NCI-H510A (cell line): ENCODE measurements around the gene COL27A1.

Experiments used
- DNase-seq: peaks from one replicate; lab custom pipeline; 2025; lab: John Stamatoyannopoulos, UW

COL27A1 gene

DNA sequence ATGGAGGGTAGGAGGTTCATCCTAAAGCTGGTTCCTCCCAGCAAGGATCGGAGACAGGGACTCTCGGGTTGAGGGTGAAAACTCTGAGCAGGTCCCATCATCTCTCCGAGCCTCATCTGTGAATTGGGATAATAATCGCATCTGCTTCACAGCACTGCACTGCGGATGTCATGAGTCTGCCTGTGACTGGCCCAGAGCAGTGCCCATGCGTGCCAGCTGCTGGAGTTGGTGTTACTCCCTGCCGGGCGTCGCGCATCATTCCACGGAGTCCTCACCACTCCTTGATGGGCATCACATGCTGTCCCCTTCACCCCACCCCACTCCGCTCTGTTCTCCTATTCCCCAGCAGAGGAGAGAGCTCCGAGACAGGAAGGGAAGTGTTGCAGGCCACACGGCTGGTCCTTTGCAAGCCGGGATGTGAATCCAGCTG, 132.4 kb downstream of the COL27A1 start:
- DNase-seq: no peak

- DNase-seq: no peak
These were observed 133.1 kb downstream of the COL27A1 start for GRCh38 chr9:114288193-114289091.

GRCh38 chr9:114289106-114289505, 133.8 kb downstream of the COL27A1 start:
- DNase-seq: no peak

- no peak for DNase-seq
These were observed 134.5 kb downstream of the COL27A1 start for GRCh38 chr9:114289571-114290481.

DNA sequence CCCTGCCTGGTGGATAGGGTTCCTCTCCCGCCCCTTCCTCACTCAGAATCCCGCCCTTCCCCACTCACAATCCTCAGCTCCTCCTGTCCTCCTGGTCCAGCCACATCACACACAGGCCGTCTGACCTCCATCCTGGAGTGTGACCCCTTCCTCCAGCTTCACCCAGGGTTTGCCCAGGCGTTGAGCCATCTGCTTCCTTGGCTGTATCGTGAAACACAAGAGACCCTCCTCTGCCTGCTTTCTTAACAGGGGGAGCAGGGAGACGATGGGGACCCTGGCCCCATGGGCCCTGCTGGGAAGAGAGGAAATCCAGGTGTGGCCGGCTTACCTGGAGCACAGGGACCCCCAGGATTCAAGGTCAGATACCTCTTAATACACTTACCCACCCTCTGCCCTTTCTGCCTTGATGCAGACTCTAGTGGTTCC, 135.2 kb downstream of the COL27A1 start:
- DNase-seq: no peak

- DNase-seq: no peak
These were observed 135.7 kb downstream of the COL27A1 start for GRCh38 chr9:114291064-114291474.

GRCh38 chr9:114291886-114292590, 136.7 kb downstream of the COL27A1 start:
- DNase-seq: no peak

DNA sequence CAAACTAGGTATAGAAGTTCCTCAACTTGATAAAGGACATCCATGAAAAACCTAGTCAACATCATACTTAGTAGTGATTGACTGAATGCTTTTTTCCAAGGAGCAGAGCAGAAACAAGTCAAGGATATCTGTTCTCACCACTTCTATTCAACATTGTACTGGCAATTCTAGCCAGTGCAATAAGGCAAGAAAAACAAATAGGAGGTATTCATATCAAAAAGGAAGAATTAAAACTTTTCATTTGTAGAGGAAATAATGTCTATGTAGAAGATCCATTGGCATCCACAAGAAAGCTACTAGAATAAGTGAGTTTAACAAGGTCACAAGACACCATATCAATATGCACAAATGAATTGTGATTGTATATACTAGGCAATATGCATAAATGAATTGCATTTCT, 139.3 kb downstream of the COL27A1 start:
- DNase-seq: no peak

GRCh38 chr9:114296338-114296737, 141.0 kb downstream of the COL27A1 start:
- DNase-seq: no peak

- no peak for DNase-seq
These were observed 144.2 kb downstream of the COL27A1 start for GRCh38 chr9:114299286-114300152.

- DNase-seq: no peak
These were observed 145.0 kb downstream of the COL27A1 start for GRCh38 chr9:114300153-114300845.

DNA sequence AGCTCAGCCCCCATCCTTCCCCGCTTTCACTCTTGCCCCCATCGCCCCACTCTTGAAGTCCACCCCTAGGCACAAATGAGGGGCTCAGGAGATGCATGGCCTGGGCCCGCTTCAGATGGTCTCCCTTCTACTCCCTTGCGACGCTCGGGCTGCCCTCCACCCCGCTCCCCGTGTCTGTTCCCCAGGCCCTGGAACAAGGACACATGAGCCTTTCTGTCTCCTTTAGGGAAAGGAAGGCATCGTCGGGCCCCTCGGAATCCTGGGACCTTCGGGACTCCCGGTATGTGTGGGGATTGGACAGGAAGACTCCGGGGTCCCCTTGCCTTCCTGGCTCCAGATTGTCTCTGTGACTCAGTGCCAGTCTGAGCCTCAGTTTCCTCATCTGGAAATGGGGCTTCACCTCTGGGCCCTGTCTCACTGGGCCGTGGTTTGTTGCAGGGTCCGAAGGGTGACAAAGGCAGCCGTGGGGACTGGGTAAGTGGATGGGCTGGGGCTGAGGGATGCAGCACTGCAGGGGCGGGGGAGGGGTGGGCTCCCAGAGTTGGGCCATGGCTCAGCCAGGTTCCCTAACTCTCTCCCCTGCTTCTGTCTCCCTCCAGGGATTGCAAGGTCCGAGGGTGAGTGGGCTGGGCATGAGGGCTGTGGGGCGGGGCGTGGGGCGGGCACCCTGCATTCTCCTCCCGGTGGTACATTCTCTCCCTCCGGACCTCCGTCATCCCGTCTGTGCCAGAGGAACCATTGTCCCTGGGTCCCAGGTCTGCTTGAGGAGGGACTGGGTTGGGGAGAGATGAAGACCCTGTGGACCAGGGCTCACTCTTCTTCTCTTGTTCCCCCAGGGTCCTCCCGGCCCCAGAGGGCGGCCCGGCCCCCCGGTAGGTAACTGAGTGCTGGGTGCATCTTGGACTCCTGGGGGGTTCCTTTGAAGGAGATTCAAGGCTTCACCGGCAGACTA, 145.8 kb downstream of the COL27A1 start:
- DNase-seq: no peak

DNA sequence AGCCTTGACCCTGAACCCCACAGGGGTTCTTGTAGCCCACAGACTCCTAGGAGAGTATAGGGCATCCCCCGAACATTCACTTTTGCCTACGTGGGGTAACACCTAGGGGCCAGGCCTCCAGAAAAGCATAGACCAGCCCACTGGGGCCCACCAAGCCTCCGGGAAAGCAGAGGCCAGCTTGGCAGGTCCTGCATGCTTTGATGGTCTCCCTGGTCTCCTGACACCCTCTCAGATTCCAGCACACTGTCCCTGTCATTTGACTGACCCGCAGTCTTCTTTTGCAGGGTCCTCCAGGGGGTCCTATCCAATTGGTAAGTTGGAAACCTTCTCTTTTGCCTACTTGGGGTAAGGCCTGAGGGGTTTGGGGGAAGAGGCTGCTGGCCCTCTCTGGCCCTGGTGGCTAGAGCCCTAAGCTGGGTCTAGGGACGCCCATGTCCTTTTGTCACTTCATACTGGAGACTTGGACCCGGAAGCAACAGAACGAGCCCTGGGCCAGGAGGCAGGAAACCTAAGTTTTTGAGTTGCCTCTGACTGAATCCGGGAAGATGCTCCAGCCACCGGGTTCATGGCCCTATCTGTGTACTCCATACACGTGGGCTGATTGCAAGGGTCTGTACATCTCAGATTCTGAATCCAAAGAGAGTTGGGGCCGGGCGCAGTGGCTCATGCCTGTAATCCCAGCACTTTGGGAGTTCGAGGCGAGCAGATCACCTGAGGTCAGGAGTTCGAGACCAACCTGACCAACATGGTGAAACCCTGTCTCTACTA, 146.6 kb downstream of the COL27A1 start:
- no peak for DNase-seq

- no peak for DNase-seq
These were observed 147.4 kb downstream of the COL27A1 start for GRCh38 chr9:114302727-114303126.

DNA sequence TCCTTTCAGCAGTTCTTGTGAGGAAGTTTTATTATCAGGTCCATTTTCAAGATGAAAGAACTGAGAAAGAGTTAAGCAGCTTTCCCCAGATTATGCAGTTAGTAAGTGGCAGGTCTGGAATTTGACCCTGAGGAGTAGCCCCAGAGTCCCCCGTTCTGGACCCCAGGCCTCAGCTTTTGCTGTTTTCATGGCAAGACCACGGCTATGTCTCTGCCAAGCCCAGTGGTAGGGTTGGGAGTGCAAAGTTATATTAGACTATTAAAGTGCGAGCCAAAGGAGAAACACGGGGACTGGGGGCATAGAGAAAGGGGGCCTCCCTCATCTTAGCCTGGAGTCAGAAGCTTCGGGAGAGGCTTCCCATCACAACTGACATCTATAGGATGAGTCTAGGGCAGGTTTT, 148.2 kb downstream of the COL27A1 start:
- DNase-seq: no peak

GRCh38 chr9:114303977-114304376, 148.6 kb downstream of the COL27A1 start:
- no peak for DNase-seq

- no peak for DNase-seq
These were observed 149.3 kb downstream of the COL27A1 start for GRCh38 chr9:114304416-114305188.

DNA sequence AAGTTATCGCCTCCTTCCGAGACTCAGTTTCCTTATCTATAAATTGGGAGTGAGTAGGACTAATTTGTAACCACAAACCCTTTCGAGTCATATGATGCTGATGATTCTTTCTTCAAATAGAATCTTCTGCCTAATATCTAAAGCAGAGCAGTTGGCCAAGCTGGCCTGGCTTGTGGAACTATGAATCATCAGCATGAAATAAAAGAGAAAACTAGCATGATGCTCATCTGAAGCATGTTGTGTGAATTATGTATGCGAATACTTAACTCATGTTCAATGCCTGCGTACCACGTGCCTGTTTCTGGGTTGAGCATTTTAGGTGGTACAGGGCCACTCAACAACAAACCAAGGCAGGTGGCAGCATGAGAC, 152.5 kb downstream of the COL27A1 start:
- DNase-seq: no peak
